ENCODE measurements around the gene NRN1L.

DNA sequence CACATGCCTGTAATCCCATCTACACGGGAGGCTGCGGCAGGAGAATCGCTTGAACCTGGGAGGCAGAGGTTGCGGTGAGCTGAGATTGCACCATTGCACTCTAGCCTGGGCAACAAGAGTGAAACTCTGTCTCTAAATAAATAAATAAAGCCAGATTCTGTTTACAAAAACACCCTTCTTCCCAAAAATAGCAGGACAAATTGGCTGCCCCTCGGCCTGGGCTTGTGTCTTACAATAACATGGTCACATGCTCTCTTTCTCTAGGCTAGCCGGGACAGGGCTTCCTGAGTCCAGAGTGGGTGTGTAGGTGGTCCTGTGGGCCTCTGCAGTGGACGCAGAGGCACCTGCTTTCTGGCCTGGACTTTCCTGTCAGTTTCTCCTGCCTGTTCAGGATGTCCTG is 15.0 kb upstream of the NRN1L start:
- no peak for TF ChIP-seq CTCF (IDR thresholded peaks at IDR 0.05)
- no peak for TF ChIP-seq POLR2AphosphoS5 (IDR thresholded peaks at IDR 0.05)
- no peak for TF ChIP-seq POLR2A (IDR thresholded peaks at IDR 0.05; ENCODE audit: low read depth)
- TF ChIP-seq EP300 (IDR thresholded peaks at IDR 0.05), result no peak

Data from esophagus muscularis mucosa (tissue), 4 donors.